ENCODE measurements around the gene BLOC1S5.
"Not testable (repeated sequence)": the region's sequence is repeated elsewhere in the genome, so short reads cannot be mapped to it uniquely, and the experiment has no call there.

BLOC1S5 gene

DNA sequence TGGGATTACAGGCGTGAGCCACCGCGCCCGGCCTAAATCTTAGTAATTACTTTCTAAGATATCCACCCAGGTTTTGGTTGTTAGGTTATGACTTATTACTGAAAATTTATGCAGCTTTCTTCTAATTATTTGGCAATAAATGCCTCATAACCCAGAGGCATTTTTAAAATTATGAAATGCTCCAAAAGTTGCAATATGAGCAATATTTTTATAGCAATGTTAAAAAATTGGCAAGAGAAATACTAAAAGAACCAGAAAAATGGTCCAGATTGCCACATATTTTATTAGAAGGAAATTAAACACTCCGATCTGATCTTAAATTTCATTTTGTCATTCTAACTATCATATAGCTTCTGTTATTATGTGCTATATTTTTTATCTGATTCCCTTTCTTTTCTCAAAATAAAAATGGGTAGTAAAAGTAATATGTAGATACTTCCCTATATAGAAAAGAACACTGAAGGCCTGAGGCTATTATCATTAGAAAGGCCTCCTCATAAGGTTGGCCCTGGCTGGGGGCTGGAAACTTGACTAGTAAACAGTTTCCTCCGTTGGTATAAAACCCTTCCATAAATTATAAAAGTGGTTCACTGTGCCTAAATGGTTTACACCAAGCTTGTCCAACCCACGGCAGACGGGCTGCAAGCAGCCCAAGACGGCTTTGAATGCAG lies 22.1 kb downstream of the BLOC1S5 start:
- DNase-seq (ENCODE audit: low read depth) = no peak

GRCh38 chr6:8034107-8034506 lies 30.1 kb downstream of the BLOC1S5 start:
- not testable (repeated sequence) for DNase-seq (ENCODE audit: low read depth)

DNA sequence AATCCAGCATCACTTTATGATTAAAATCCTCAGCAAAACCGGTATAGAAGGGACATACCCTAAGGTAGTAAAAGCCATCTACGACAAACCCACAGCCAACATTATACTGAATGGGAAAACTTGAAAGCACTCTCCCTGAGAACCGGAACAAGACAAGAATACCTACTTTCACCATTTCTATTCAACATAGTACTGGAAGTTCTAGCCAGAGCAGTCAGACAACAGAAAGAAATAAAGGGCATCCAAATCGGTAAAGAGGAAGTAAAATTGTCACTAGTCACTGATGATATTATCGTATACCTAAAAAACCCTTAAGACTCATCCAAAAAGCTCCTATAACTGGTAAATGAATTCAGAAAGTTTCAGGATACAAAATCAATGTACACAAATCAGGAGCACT lies 33.3 kb downstream of the BLOC1S5 start:
- no peak for DNase-seq (ENCODE audit: low read depth)

- DNase-seq (ENCODE audit: low read depth) = peak; percentile 14
Observed at GRCh38 chr6:8029243-8029870, 34.8 kb downstream of the BLOC1S5 start.

DNA sequence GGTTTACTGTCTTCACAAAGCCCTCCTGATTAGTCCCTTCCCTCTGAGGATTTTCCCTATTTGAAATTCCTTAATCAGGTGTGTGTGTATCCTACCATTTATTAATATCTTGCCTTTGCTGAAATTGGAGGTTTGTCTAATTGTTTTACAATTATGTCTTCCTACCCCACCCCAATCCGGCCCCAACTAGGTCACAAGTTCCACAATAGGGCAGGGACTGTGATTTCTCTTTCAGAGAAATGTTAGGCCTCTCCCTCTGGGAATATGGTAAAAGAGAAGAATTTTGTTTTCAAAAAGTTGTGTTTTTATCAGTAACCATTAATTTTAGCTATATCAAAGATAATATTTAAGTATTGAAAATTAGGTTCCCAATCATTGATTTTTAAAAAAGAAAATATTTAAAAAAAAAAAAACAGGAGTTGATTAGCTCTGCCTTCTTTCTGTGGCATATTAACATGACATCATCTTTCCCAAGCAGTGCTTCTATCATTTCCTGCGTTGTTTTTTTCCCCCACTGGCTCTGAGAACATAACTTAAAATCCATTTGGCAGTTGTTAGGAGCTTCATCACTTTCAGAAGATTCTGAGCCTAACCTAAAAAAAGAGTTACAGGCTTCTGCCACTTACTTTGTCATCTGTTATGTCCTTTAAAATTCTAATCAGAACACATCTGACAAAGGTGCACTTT lies 36.1 kb downstream of the BLOC1S5 start:
- peak; percentile 57 for DNase-seq (ENCODE audit: low read depth)

- no peak for DNase-seq (ENCODE audit: low read depth)
Observed at GRCh38 chr6:8026800-8027199, 37.4 kb downstream of the BLOC1S5 start.

- DNase-seq (ENCODE audit: low read depth) = no peak
Observed at GRCh38 chr6:8025191-8025590, 39.0 kb downstream of the BLOC1S5 start.

DNA sequence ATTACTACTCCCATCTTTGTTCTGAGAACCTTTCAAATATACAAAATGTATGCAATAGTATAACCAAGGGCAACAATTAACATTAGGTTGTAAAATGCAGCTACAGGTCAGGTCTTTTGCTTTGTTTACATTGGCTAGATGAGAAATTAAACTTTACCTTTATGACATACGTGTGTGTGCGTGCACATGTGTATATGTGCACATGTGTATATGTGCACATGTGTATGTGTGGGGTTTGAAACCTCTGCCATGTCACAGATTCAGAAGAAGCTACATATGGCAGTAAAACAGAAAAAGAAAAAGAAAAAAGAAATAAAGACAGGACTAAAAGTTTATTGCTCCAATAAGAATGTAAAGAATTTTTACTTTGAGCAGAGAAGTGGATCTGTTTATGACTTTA lies 40.6 kb downstream of the BLOC1S5 start:
- no peak for DNase-seq (ENCODE audit: low read depth)

DNA sequence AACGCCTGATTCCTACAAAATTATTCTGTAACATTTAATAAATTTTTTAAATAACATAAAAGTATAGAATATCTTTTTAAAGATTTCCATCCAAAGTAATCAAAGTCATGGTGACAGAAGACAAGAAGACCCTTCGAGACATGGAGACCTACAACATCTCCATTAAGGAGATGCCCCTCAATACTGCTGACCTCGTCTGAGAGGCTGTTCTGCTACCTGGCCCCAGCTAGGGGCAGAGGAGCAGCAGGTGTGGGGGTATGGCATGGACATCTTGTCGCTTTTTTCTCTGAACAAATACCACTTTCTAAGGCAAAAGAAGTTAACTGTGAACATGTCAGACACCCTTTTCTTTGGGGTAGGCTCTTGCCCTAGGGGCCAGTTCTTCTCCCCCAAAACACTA lies 44.1 kb downstream of the BLOC1S5 start:
- no peak for DNase-seq (ENCODE audit: low read depth)

DNA sequence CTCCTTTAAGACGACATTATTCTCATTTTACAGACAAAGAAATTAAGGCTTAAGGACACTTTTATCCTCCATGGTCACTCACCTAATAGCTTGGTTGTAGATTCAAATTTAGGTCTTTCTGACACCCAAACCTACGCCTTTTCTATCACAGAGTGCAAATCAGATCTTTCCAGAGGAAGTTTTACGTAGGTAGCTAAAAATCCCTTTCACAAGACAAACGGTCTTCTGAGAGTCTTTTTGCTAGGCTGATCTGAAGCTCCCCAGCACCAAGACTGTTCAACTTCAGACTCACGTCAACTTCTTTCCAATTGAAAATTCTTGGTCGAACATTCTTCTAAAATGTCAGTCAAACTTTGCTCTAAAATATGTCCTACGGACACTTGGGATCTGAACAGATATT lies 46.5 kb downstream of the BLOC1S5 start:
- no peak for DNase-seq (ENCODE audit: low read depth)

DNA sequence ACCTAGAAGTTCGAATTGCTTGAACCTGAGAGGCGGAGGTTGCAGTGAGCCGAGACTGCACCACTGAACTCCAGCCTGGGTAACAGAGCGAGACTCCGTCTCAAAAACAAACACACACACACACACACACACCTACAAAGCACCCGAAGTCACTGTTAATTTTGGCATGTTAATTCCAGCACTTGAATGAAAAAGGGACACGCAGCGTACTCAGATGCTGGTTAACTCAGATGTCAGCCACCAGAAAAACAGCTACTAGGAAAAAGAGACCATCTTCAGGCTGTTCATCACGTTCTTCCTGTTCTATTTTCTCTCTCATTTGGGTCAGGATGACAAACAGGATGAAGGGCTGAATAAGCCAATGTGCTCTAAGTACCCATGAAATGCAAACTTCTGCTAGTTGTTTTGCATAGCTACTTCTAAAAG lies 46.9 kb downstream of the BLOC1S5 start:
- no peak for DNase-seq (ENCODE audit: low read depth)

DNA sequence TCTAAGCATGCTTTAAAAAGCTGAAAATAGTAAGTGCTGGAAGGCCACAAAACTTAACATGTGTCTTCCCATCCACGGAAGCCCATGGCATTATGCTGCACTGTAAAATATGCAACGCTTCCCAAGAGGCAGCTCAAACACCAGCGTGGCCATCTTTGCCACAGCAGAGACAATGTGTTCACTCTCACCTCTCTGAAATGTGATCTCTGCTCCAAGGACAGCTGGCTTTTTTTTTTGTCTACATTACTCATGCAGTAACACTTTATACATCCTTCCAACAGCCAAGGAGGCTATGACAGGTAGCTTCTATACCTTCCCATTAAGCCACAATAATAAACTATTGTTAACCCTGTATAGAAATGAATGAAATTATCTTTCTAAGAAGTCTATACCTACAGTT lies 49.2 kb downstream of the BLOC1S5 start:
- peak; percentile 23 for DNase-seq (ENCODE audit: low read depth)

DNA sequence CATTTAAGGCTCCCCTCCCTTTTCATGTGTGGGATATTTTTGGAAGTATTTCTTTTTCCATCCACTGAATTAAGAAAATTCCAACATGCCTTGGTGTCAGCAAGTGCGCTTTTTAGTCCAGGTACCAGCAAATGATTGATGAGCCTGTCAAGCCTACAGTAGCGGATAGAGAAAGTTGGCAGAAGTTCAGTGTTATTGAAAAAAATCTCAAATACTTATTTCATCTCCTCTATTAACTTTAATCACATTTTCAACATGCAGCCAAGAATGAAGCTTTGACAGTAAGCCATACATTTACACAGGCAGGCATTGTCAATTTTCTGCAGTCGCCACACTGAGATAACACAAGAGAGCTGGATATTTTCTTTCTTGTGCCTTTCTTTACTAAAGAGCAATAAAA lies 50.4 kb downstream of the BLOC1S5 start:
- DNase-seq (ENCODE audit: low read depth) = no peak

DNA sequence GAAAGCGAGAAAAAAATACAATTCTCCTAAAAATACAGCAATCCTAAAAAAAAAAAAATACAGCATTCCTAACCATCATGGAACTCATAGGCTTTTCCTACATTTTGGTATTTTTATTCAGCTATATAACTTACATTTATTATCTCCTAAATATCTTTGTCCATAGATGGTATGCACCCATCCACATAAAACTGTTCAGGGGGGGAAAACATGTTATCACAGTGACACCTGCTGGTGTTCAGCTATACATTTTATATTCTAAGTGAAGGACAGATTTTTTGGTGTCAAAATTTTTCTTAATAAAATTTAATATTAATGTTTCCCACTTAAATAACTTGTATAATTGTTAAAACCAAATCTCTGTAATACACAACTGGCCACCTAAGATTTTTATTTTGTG lies 58.0 kb downstream of the BLOC1S5 start:
- peak; percentile 43 for DNase-seq (ENCODE audit: low read depth)

GRCh38 chr6:8005136-8005535 lies 59.1 kb downstream of the BLOC1S5 start:
- DNase-seq (ENCODE audit: low read depth) = no peak

DNA sequence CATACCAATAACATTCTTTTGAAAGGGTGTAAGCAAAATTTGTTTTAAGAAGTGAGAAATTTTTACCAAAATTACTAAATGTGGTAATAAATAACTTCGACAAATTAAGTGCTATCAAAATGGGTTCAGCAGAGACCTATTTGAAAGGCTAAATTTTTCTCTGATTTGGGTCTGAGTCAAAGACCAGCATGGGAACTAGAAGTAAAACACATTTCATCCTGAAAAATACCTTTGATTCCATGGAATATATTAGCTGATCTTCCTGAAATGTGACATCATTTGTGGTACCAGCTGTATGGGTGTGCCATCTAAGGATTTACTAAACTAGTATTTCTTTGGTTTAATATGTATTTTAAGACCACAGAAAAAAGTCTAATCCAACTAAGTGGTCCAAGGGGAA lies 63.6 kb downstream of the BLOC1S5 start:
- DNase-seq (ENCODE audit: low read depth) = no peak

DNA sequence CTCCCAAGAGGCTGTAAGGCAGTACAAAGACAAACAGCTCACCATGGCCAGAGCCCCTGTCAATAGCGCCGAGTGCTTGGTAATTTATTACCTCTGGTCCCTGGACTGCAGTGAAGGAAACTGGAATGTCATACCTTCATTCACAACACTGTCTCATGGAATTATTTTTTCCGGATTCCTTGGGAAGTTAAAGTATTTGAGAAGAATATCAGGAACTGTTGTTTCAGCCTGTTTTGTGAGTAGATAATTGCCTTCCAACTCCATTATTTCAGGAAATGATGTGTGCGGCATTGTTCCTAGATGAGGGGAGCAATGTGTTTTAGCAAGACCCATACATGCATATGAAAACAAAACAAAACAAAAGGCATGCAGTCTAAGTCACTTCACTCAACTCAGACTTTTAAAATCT lies 64.0 kb downstream of the BLOC1S5 start:
- DNase-seq (ENCODE audit: low read depth) = peak; percentile 16

DNA sequence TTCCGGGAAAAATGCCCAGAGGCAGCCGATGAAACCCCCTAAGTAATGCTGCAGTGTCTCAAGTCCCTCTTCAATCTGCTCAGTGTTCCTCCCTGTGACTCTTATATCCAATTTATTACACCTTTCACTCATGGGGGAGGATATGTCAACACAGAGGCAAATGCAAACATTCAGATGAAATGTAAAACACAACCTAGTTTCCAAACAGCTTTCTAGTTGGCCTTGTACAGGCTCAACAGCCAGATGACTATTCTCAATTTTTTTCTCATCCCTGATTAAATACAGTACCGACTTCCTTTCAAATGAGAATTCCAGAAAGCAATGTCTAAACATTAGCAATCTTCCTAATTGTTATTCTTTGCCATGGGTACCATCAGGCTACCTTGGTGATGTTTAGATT lies 65.0 kb downstream of the BLOC1S5 start:
- no peak for DNase-seq (ENCODE audit: low read depth)

DNA sequence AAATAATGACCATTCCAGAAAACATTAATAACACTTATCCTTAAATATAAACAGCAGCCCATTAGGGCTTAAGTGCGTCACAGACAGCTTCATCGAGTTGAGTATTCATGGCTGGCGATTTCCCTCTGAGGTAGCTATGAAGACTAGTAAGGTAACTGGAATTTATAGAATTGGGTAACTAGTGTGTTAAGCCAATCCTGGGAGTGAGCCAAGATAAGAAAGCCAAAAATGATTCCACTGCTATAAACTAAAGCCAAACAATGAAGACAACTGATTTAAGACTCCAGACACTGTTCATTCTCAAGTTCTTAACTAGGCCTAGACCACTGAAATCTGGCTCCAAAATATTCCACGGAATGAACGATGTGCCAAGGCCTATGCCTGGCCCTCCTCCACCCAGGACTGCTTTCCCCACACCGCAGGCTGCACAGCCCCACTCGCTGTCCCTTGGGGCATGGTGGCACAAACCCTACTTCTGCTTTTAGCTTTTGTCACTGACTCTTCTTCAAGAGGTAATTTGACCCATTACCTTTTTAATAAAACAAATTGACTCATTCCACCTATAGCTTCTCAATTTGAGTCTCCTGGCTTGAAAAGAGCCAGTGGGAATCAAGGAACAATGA lies 66.0 kb downstream of the BLOC1S5 start:
- peak; percentile 96 for DNase-seq (ENCODE audit: low read depth)

- no peak for DNase-seq (ENCODE audit: low read depth)
Observed at GRCh38 chr6:7997286-7997685, 66.9 kb downstream of the BLOC1S5 start.

GRCh38 chr6:7996538-7997111 lies 67.6 kb downstream of the BLOC1S5 start:
- peak; percentile 89 for DNase-seq (ENCODE audit: low read depth)

DNA sequence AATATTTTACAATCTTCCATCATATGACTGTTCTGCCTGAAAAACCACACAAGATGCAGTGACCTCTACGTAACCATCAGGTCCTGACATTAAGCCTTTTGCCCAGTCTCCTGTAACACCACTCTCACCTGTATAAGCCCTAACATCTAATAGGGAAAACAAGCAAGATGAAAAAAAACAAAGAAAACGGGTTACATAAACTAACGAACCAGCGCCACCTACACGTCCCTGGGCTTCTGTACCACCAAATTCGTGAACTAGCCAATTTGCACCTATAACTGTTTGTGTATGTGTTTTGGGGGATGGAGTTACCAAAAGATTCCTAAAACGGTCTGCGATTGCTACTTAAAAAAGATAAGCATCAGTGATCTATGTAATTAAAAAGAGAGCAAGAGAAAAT lies 70.2 kb downstream of the BLOC1S5 start:
- DNase-seq (ENCODE audit: low read depth) = no peak

DNA sequence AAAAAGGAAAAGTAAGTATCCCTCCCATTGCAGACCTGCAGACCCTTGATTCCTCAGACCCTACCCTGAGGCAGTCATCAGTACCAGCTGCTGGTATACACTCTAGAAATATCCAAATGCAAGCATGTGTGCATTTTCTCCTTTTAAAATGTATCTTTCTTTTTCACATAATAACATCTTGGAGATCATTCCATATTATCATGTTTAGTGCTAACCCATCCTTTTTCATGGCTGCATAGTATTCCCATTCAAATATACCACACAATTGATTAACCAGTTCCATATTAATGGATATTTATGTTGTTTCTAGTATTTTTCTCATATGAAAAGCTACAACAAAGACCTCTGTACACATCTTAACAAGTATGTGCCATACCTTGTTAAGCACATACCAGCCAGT lies 70.8 kb downstream of the BLOC1S5 start:
- DNase-seq (ENCODE audit: low read depth) = no peak
